Bladder microvascular endothelial cell (primary cell): ENCODE data around the gene PRR32. TPM values are rescaled to one million over a fixed set of nuclear protein-coding genes. Genes with fewer than 3 reads are reported as not detected.

Experiments used
- total RNA-seq: library from RNA; depleted of rRNA; stranded (reverse); fragments of >200 nt; gene quantifications from 2 replicates; pipeline ENCODE4 v1.2.3, GENCODE V29; 2014

The PRR32 gene
- total RNA-seq, result not detected in 2 replicates

DNA sequence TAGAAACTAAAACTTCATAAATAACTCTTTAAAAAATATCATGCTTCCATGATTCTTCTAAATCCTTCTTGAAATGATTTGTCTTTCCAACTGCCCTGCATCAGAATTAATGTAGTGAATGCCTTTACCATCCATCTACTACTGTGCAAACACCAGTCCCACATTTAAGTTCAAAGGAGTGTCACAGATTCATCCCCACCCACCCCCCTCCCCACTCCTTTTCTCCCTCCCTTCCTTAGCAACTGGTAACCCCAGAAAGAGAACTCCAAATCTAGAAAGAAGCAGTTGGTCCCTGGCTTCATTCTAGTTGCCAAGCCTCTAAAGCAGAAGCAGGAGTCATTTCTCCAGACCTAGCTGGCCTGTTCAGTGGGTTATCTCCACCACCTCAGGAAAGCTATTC lies at the start of gene PRR32:
Gene PRR32 (plus strand): TSS at position 301 of the 400 bp plus-strand sequence. CDS start 115 bp downstream, outside the sequence.

